GM21390 (cell line): Measurements from ENCODE around the gene MYPOP.
"Not testable (repeated sequence)": the region's sequence is repeated elsewhere in the genome, so short reads cannot be mapped to it uniquely, and the experiment has no call there.

Source experiments
- ATAC-seq: cut with Tn5 transposase; IDR thresholded peaks from one replicate; pipeline ENCODE4 v1.9.1; 2021; ENCODE audit not compliant: unreplicated experiment

Gene MYPOP

GRCh38 chr19:45884682-45885555, 17.5 kb downstream of the MYPOP start:
- ATAC-seq, result no peak

- ATAC-seq, result no peak
Observed at GRCh38 chr19:45883881-45884681, 18.3 kb downstream of the MYPOP start.

GRCh38 chr19:45883586-45883880, 18.9 kb downstream of the MYPOP start:
- ATAC-seq, result no peak

GRCh38 chr19:45882652-45883585, 19.5 kb downstream of the MYPOP start:
- no peak for ATAC-seq

- ATAC-seq, result no peak
Observed at GRCh38 chr19:45881909-45882528, 20.4 kb downstream of the MYPOP start.

GRCh38 chr19:45881082-45881908, 21.1 kb downstream of the MYPOP start:
- ATAC-seq, result no peak

- ATAC-seq, result no peak
Observed at GRCh38 chr19:45879971-45880370, 22.4 kb downstream of the MYPOP start.

GRCh38 chr19:45879055-45879454, 23.4 kb downstream of the MYPOP start:
- ATAC-seq, result no peak

- ATAC-seq, result no peak
Observed at GRCh38 chr19:45878043-45878794, 24.2 kb downstream of the MYPOP start.

- no peak for ATAC-seq
Observed at GRCh38 chr19:45876411-45877197, 25.8 kb downstream of the MYPOP start.

- ATAC-seq, result no peak
Observed at GRCh38 chr19:45876161-45876410, 26.3 kb downstream of the MYPOP start.

GRCh38 chr19:45874620-45874966, 27.8 kb downstream of the MYPOP start:
- no peak for ATAC-seq

- ATAC-seq, result no peak
Observed at GRCh38 chr19:45873219-45873772, 29.1 kb downstream of the MYPOP start.

- ATAC-seq, result no peak
Observed at GRCh38 chr19:45872095-45872919, 30.1 kb downstream of the MYPOP start.

- no peak for ATAC-seq
Observed at GRCh38 chr19:45870798-45871197, 31.6 kb downstream of the MYPOP start.

GRCh38 chr19:45867241-45867640, 35.2 kb downstream of the MYPOP start:
- not testable (repeated sequence) for ATAC-seq

- ATAC-seq, result no peak
Observed at GRCh38 chr19:45866400-45867176, 35.8 kb downstream of the MYPOP start.
